Measurements from ENCODE around the gene WASHC4.

WASHC4 gene

GRCh38 chr12:105109465-105110212 is 2.1 kb downstream of the WASHC4 start:
- peaks cover 67% of the 10 kb centered on the region for H3K79me2 ChIP-seq (ENCODE audit: insufficient read depth, low read length)
- no peak overlapping the region for H2AFZ ChIP-seq (ENCODE audit: low read depth, low read length)
- H3K4me2 ChIP-seq (ENCODE audit: insufficient read depth, low read length), result peak overlapping the region; percentile 99
- TF ChIP-seq EZH2 (IDR thresholded peaks at IDR 0.05; ENCODE audit: borderline replicate concordance, low read depth, low read length, severe bottlenecking) (no peak), CTCF (IDR thresholded peaks at IDR 0.05; ENCODE audit: borderline replicate concordance, extremely low read depth, low read length, poor library complexity, severe bottlenecking) (no peak)
- peaks cover 11% of the 10 kb centered on the region for H3K27me3 ChIP-seq (ENCODE audit: insufficient read depth, low read length, poor library complexity)
- peak overlapping the region in 1 of 2 experiments; percentile 89; a peak in 2 of 4 replicates for H3K4me3 ChIP-seq (ENCODE audit: low read depth in 1 of 2, low read length in 2 of 2)
- H3K4me1 ChIP-seq (ENCODE audit: insufficient read depth, low read length), result peaks cover 39% of the 10 kb centered on the region
- DNase-seq (no peak), ATAC-seq (ENCODE audit: insufficient read depth, low read depth) (no peak)
- peak overlapping the region; percentile 78; the same call in 1 of the 2 replicates for H3K9ac ChIP-seq (ENCODE audit: low read depth, low read length)
- H3K36me3 ChIP-seq (ENCODE audit: insufficient read depth, low read length), result peaks cover 16% of the 10 kb centered on the region
- H3K9me3 ChIP-seq (ENCODE audit: insufficient read depth, low read length, severe bottlenecking), result no peaks in the 10 kb centered on the region
- peak overlapping the region; percentile 32 for H3K27ac ChIP-seq (ENCODE audit: low read length)
- peaks cover 4% of the 10 kb centered on the region; the same call in 1 of the 2 replicates for H4K20me1 ChIP-seq (ENCODE audit: insufficient read depth, low read length)

- no peak overlapping the region for H3K27ac ChIP-seq (ENCODE audit: low read length)
- H3K4me3 ChIP-seq (ENCODE audit: low read depth in 1 of 2, low read length in 2 of 2), result no peak overlapping the region
- TF ChIP-seq CTCF (IDR thresholded peaks at IDR 0.05; ENCODE audit: borderline replicate concordance, extremely low read depth, low read length, poor library complexity, severe bottlenecking), result no peak
- no peak for TF ChIP-seq EZH2 (IDR thresholded peaks at IDR 0.05; ENCODE audit: borderline replicate concordance, low read depth, low read length, severe bottlenecking)
- no peaks in the 10 kb centered on the region for H3K9me3 ChIP-seq (ENCODE audit: insufficient read depth, low read length, severe bottlenecking)
- no peak overlapping the region for H2AFZ ChIP-seq (ENCODE audit: low read depth, low read length)
- DNase-seq, result no peak
- peaks cover 71% of the 10 kb centered on the region for H3K79me2 ChIP-seq (ENCODE audit: insufficient read depth, low read length)
- peaks cover 11% of the 10 kb centered on the region for H3K27me3 ChIP-seq (ENCODE audit: insufficient read depth, low read length, poor library complexity)
- H3K9ac ChIP-seq (ENCODE audit: low read depth, low read length), result no peak overlapping the region
- no peak for ATAC-seq (ENCODE audit: insufficient read depth, low read depth)
- H3K36me3 ChIP-seq (ENCODE audit: insufficient read depth, low read length), result peaks cover 26% of the 10 kb centered on the region
- H3K4me1 ChIP-seq (ENCODE audit: insufficient read depth, low read length), result peaks cover 39% of the 10 kb centered on the region
- peaks cover 4% of the 10 kb centered on the region; the same call in 1 of the 2 replicates for H4K20me1 ChIP-seq (ENCODE audit: insufficient read depth, low read length)
- H3K4me2 ChIP-seq (ENCODE audit: insufficient read depth, low read length), result peak overlapping the region; percentile 99; the same call in 1 of the 2 replicates
These were observed 3.3 kb downstream of the WASHC4 start for GRCh38 chr12:105110851-105111250.

- no peaks in the 10 kb centered on the region for H3K27me3 ChIP-seq (ENCODE audit: insufficient read depth, low read length, poor library complexity)
- DNase-seq (no peak), ATAC-seq (ENCODE audit: insufficient read depth, low read depth) (no peak)
- H2AFZ ChIP-seq (ENCODE audit: low read depth, low read length), result no peak overlapping the region
- no peak overlapping the region for H3K9ac ChIP-seq (ENCODE audit: low read depth, low read length)
- no peak overlapping the region for H3K4me3 ChIP-seq (ENCODE audit: low read depth in 1 of 2, low read length in 2 of 2)
- H3K36me3 ChIP-seq (ENCODE audit: insufficient read depth, low read length), result peaks cover 41% of the 10 kb centered on the region
- TF ChIP-seq EZH2 (IDR thresholded peaks at IDR 0.05; ENCODE audit: borderline replicate concordance, low read depth, low read length, severe bottlenecking), result no peak
- no peak for TF ChIP-seq CTCF (IDR thresholded peaks at IDR 0.05; ENCODE audit: borderline replicate concordance, extremely low read depth, low read length, poor library complexity, severe bottlenecking)
- no peaks in the 10 kb centered on the region for H3K9me3 ChIP-seq (ENCODE audit: insufficient read depth, low read length, severe bottlenecking)
- H3K27ac ChIP-seq (ENCODE audit: low read length), result no peak overlapping the region
- peaks cover 4% of the 10 kb centered on the region; the same call in 1 of the 2 replicates for H4K20me1 ChIP-seq (ENCODE audit: insufficient read depth, low read length)
- H3K4me1 ChIP-seq (ENCODE audit: insufficient read depth, low read length), result peaks cover 27% of the 10 kb centered on the region
- peaks cover 66% of the 10 kb centered on the region for H3K79me2 ChIP-seq (ENCODE audit: insufficient read depth, low read length)
- no peak overlapping the region for H3K4me2 ChIP-seq (ENCODE audit: insufficient read depth, low read length)
These were observed 5.6 kb downstream of the WASHC4 start for GRCh38 chr12:105113094-105113493.
